ENCODE data around the gene VPS45. TPM values are rescaled to one million over a fixed set of nuclear protein-coding genes. Genes with fewer than 3 reads are reported as not detected.

Gene VPS45
- total and polyA plus RNA-seq, 2 of the 13 experiments (the other 11 are each of a cell fraction or from before 2014, with no cell fraction given) = 15.2 to 25.2 TPM

DNA sequence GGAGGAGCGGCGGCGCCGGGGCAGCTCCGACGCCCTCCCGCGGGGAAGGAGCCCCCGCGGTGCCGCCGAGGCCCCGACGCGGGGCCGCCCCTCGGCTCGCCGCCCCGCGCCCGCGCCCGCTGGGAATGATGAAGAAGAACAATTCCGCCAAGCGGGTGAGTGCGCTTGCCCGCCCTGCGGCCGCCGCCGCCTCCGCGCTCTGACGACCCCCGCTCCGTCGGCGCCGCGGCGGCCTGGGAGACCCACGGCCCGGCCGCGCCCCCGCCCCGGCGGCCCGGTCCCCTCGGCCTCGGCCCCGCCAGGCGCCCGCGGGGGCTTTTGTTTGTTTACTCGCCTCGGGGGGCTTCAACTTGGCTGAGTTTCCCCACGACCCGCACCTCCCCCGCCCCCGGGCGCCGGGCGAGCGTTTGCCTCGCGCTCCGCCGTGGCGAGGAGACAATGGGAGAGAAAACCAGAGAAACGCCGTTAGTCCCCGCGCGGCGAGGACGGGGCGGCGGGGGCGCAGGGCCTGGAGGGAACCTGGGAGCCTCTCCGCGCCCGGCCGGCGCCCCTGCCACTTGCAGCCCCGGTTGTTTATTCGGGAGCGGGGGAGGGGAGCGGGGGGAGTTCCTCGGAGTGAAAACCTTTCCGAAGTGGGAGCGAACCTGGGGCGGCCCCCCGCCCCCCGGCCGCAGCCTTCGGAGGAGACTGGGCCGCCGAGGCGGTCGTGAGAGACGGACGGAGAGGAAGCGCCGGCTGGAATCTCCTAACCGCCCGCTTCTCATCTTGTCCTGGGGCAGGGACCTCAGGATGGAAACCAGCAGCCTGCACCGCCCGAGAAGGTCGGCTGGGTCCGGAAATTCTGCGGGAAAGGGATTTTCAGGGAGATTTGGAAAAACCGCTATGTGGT, 82.8 kb downstream of the VPS45 start:
- Histone ChIP-seq H2AFZ (ENCODE audit: low read length) (no peak overlapping the region), H3K4me3 (replicated peaks in 1 of 3; ENCODE audit: insufficient read depth in 1 of 3, low read depth in 2 of 3, low read length in 3 of 3) (peak overlapping the region; percentile 76 to 88 (median 83)), H3K9ac (ENCODE audit: insufficient read depth, low read depth, low read length) (peak overlapping the region; percentile 75), H3K79me2 (ENCODE audit: insufficient read depth, low read length) (no peaks in the 10 kb centered on the region), H3K9me3 (ENCODE audit: low read length) (no peaks in the 10 kb centered on the region), H3K36me3 (replicated peaks in 1 of 2; ENCODE audit: control insufficient read depth in 1 of 2, insufficient read depth in 2 of 2, low read length in 2 of 2) (peaks cover 1 to 10% of the 10 kb centered on the region in 2 experiments; a peak in 1 of 5 replicates), H3K4me2 (ENCODE audit: low read depth, low read length) (peak overlapping the region; percentile 82), H4K20me1 (ENCODE audit: insufficient read depth, low read length) (no peaks in the 10 kb centered on the region), H3K27ac (ENCODE audit: extremely low read length, insufficient read depth, low read length) (no peak overlapping the region), H3K4me1 (ENCODE audit: insufficient read depth, low read length) (peaks cover 25% of the 10 kb centered on the region), H3K27me3 (ENCODE audit: control insufficient read depth in 1 of 2, insufficient read depth in 2 of 2, low read length in 2 of 2) (no peaks in the 10 kb centered on the region)
- in situ Hi-C loops (cut with HindIII; ENCODE audit: extremely low pct_ligation_motif_present, low pct_unique_long_range_greater_than_20kb) = no loop called here
- ATAC-seq = peak; percentile 37
- 5% methylated on average over 30 of the region's 114 CpGs for WGBS (ENCODE audit: low lambda C conversion rate)
- no peak for DNase-seq (ENCODE audit: low spot score)
- ChIA-PET CTCF (ENCODE audit: low intra/inter-chr PET ratio, low total read pairs) (no interaction called here), POLR2A (interaction anchor here (0.8 to 2.1 kb wide), 2 partner anchors 12 to 264 kb away, joined by 3 to 4 read pairs; a partner anchor contains a TSS)
- intact Hi-C loops (cut with micrococcal nuclease; ENCODE audit: unreplicated experiment) = no loop called here
- BruUV-seq (replicated peaks) = no TSS peak
- FAIRE-seq = no peak
- TF ChIP-seq, protein P1, sequence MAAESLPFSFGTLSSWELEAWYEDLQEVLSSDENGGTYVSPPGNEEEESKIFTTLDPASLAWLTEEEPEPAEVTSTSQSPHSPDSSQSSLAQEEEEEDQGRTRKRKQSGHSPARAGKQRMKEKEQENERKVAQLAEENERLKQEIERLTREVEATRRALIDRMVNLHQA (CRISPR knock-in tag; IDR thresholded peaks at IDR 0.05) = no peak
- TF ChIP-seq KLF6 (CRISPR knock-in tag; IDR thresholded peaks at IDR 0.05) = 0 out of 2 replicates have a peak, but pooled peaks have one; percentile 28
- TF ChIP-seq, protein P2, sequence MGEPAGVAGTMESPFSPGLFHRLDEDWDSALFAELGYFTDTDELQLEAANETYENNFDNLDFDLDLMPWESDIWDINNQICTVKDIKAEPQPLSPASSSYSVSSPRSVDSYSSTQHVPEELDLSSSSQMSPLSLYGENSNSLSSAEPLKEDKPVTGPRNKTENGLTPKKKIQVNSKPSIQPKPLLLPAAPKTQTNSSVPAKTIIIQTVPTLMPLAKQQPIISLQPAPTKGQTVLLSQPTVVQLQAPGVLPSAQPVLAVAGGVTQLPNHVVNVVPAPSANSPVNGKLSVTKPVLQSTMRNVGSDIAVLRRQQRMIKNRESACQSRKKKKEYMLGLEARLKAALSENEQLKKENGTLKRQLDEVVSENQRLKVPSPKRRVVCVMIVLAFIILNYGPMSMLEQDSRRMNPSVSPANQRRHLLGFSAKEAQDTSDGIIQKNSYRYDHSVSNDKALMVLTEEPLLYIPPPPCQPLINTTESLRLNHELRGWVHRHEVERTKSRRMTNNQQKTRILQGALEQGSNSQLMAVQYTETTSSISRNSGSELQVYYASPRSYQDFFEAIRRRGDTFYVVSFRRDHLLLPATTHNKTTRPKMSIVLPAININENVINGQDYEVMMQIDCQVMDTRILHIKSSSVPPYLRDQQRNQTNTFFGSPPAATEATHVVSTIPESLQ (CRISPR knock-in tag; conservative IDR thresholded peaks at IDR 0.05) = no peak
- TF ChIP-seq ZNF607 (CRISPR knock-in tag; IDR thresholded peaks at IDR 0.05; ENCODE audit: borderline replicate concordance) = no peak
- peak; percentile 72 for TF ChIP-seq ZNF777 (CRISPR knock-in tag; IDR thresholded peaks at IDR 0.05)
- peak; percentile 2 for TF ChIP-seq ASH2L (IDR thresholded peaks at IDR 0.05; ENCODE audit: insufficient read length, low read depth, low read length)
- TF ChIP-seq, protein P3, sequence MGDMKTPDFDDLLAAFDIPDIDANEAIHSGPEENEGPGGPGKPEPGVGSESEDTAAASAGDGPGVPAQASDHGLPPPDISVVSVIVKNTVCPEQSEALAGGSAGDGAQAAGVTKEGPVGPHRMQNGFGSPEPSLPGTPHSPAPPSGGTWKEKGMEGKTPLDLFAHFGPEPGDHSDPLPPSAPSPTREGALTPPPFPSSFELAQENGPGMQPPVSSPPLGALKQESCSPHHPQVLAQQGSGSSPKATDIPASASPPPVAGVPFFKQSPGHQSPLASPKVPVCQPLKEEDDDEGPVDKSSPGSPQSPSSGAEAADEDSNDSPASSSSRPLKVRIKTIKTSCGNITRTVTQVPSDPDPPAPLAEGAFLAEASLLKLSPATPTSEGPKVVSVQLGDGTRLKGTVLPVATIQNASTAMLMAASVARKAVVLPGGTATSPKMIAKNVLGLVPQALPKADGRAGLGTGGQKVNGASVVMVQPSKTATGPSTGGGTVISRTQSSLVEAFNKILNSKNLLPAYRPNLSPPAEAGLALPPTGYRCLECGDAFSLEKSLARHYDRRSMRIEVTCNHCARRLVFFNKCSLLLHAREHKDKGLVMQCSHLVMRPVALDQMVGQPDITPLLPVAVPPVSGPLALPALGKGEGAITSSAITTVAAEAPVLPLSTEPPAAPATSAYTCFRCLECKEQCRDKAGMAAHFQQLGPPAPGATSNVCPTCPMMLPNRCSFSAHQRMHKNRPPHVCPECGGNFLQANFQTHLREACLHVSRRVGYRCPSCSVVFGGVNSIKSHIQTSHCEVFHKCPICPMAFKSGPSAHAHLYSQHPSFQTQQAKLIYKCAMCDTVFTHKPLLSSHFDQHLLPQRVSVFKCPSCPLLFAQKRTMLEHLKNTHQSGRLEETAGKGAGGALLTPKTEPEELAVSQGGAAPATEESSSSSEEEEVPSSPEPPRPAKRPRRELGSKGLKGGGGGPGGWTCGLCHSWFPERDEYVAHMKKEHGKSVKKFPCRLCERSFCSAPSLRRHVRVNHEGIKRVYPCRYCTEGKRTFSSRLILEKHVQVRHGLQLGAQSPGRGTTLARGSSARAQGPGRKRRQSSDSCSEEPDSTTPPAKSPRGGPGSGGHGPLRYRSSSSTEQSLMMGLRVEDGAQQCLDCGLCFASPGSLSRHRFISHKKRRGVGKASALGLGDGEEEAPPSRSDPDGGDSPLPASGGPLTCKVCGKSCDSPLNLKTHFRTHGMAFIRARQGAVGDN (CRISPR knock-in tag; IDR thresholded peaks at IDR 0.05) = peak; percentile 41; the same call in 1 of the 2 replicates
- TF ChIP-seq, protein P4, sequence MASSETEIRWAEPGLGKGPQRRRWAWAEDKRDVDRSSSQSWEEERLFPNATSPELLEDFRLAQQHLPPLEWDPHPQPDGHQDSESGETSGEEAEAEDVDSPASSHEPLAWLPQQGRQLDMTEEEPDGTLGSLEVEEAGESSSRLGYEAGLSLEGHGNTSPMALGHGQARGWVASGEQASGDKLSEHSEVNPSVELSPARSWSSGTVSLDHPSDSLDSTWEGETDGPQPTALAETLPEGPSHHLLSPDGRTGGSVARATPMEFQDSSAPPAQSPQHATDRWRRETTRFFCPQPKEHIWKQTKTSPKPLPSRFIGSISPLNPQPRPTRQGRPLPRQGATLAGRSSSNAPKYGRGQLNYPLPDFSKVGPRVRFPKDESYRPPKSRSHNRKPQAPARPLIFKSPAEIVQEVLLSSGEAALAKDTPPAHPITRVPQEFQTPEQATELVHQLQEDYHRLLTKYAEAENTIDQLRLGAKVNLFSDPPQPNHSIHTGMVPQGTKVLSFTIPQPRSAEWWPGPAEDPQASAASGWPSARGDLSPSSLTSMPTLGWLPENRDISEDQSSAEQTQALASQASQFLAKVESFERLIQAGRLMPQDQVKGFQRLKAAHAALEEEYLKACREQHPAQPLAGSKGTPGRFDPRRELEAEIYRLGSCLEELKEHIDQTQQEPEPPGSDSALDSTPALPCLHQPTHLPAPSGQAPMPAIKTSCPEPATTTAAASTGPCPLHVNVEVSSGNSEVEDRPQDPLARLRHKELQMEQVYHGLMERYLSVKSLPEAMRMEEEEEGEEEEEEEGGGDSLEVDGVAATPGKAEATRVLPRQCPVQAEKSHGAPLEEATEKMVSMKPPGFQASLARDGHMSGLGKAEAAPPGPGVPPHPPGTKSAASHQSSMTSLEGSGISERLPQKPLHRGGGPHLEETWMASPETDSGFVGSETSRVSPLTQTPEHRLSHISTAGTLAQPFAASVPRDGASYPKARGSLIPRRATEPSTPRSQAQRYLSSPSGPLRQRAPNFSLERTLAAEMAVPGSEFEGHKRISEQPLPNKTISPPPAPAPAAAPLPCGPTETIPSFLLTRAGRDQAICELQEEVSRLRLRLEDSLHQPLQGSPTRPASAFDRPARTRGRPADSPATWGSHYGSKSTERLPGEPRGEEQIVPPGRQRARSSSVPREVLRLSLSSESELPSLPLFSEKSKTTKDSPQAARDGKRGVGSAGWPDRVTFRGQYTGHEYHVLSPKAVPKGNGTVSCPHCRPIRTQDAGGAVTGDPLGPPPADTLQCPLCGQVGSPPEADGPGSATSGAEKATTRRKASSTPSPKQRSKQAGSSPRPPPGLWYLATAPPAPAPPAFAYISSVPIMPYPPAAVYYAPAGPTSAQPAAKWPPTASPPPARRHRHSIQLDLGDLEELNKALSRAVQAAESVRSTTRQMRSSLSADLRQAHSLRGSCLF (CRISPR knock-in tag; IDR thresholded peaks at IDR 0.05; ENCODE audit: borderline replicate concordance) = no peak
- TF ChIP-seq ZNF552 (CRISPR knock-in tag; IDR thresholded peaks at IDR 0.05; ENCODE audit: borderline replicate concordance) = no peak
- peak; percentile 38 for TF ChIP-seq AGO2 (optimal IDR thresholded peaks at IDR 0.05; ENCODE audit: low read depth, low read length)

Measured in HepG2 (cell line).